Large intestine (tissue), 3 donors: ENCODE data around the gene RIMKLB. TPM values are rescaled to one million over a fixed set of nuclear protein-coding genes. Genes with fewer than 3 reads are reported as not detected.
A peak's percentile ranks its signal among the peaks of the same experiment; 100 is the strongest.
"Not testable (repeated sequence)": the region's sequence is repeated elsewhere in the genome, so short reads cannot be mapped to it uniquely, and the experiment has no call there.

Experiments used
- DNase-seq, 2 donors: peaks; one replicate each; pipeline versions ENCODE4 v3.0.0 to v3.0.0-alpha.2; 2013
- H3K27ac ChIP-seq: one replicate; pipeline ENCODE4 v1.5.1; 2013; ENCODE audit warnings: low read length
- H3K27me3 ChIP-seq: 2 replicates; pipeline ENCODE4 v1.6.1; 2013; ENCODE audit warnings: low read length; ENCODE audit not compliant: control insufficient read depth, insufficient read depth
- H3K36me3 ChIP-seq: 2 replicates; pipeline ENCODE4 v1.6.1; 2013; ENCODE audit warnings: low read length; ENCODE audit not compliant: control insufficient read depth, insufficient read depth
- H3K4me1 ChIP-seq: one replicate; pipeline ENCODE4 v1.6.1; 2013; ENCODE audit warnings: low read length; ENCODE audit not compliant: control insufficient read depth, insufficient read depth
- H3K4me3 ChIP-seq: one replicate; pipeline ENCODE4 v1.5.1; 2013; ENCODE audit warnings: low read length
- H3K9me3 ChIP-seq: one replicate; pipeline ENCODE4 v1.6.1; 2013; ENCODE audit warnings: mild to moderate bottlenecking, low read depth, low read length, moderate library complexity; ENCODE audit not compliant: control insufficient read depth
- WGBS: methylation state at CpG from one replicate; pipeline ENCODE4 v1.1.5; 2013; ENCODE audit warnings: low lambda C conversion rate; ENCODE audit not compliant: insufficient coverage; 5-methylcytosine and 5-hydroxymethylcytosine counted together
- polyA plus RNA-seq: library from polyadenylated mRNA; unstranded; fragments of 120-200 nt; gene quantifications from one replicate; pipeline ENCODE4 v1.2.1, GENCODE V29; 2013

The RIMKLB gene
- polyA plus RNA-seq, 1 donor, result 65.2 TPM

GRCh38 chr12:8766121-8766520 is 68.3 kb downstream of the RIMKLB start:
- not testable (repeated sequence) for DNase-seq, H3K4me1 ChIP-seq, H3K27ac ChIP-seq, H3K27me3 ChIP-seq, H3K4me3 ChIP-seq, H3K36me3 ChIP-seq, H3K9me3 ChIP-seq
- no CpG with 5 or more reads among the region's 8 CpGs for WGBS

GRCh38 chr12:8770499-8770898 is 72.7 kb downstream of the RIMKLB start:
- peaks cover 4% of the 10 kb centered on the region for H3K4me1 ChIP-seq
- no peak overlapping the region for H3K27ac ChIP-seq
- H3K36me3 ChIP-seq, result peaks cover 8% of the 10 kb centered on the region
- no peak for DNase-seq
- 100% methylated on average over 1 of the region's 2 CpGs for WGBS
- H3K4me3 ChIP-seq, result no peak overlapping the region
- H3K9me3 ChIP-seq, result no peaks in the 10 kb centered on the region
- H3K27me3 ChIP-seq, result no peaks in the 10 kb centered on the region

GRCh38 chr12:8771072-8771471 is 73.3 kb downstream of the RIMKLB start:
- no peaks in the 10 kb centered on the region for H3K27me3 ChIP-seq
- H3K27ac ChIP-seq, result no peak overlapping the region
- peaks cover 8% of the 10 kb centered on the region for H3K36me3 ChIP-seq
- H3K9me3 ChIP-seq, result no peaks in the 10 kb centered on the region
- no peak overlapping the region for H3K4me3 ChIP-seq
- peak; percentile 20 to 35 for DNase-seq
- WGBS, result no CpG with 5 or more reads among the region's 1 CpG
- H3K4me1 ChIP-seq, result peaks cover 4% of the 10 kb centered on the region

GRCh38 chr12:8773461-8773860 is 75.7 kb downstream of the RIMKLB start:
- H3K36me3 ChIP-seq, result peaks cover 8% of the 10 kb centered on the region
- no CpG with 5 or more reads among the region's 10 CpGs for WGBS
- no peaks in the 10 kb centered on the region for H3K9me3 ChIP-seq
- H3K4me1 ChIP-seq, result no peaks in the 10 kb centered on the region
- H3K27ac ChIP-seq, result no peak overlapping the region
- H3K4me3 ChIP-seq, result no peak overlapping the region
- no peak for DNase-seq
- H3K27me3 ChIP-seq, result no peaks in the 10 kb centered on the region

- Histone ChIP-seq H3K36me3 (peaks cover 6% of the 10 kb centered on the region), H3K4me1 (no peaks in the 10 kb centered on the region), H3K4me3 (no peak overlapping the region), H3K27me3 (no peaks in the 10 kb centered on the region), H3K27ac (no peak overlapping the region), H3K9me3 (no peaks in the 10 kb centered on the region)
- no CpG with 5 or more reads among the region's 4 CpGs for WGBS
- no peak for DNase-seq
Measured at GRCh38 chr12:8779281-8779680, 81.5 kb downstream of the RIMKLB start.

GRCh38 chr12:8779862-8780261 is 82.1 kb downstream of the RIMKLB start:
- no peak for DNase-seq
- no peaks in the 10 kb centered on the region for H3K9me3 ChIP-seq
- H3K36me3 ChIP-seq, result peaks cover 6% of the 10 kb centered on the region
- WGBS, result 92% methylated on average over 2 of the region's 2 CpGs
- H3K4me1 ChIP-seq, result no peaks in the 10 kb centered on the region
- no peak overlapping the region for H3K4me3 ChIP-seq
- no peaks in the 10 kb centered on the region for H3K27me3 ChIP-seq
- no peak overlapping the region for H3K27ac ChIP-seq

GRCh38 chr12:8780389-8780788 is 82.6 kb downstream of the RIMKLB start:
- no peak overlapping the region for H3K4me3 ChIP-seq
- no peak overlapping the region for H3K27ac ChIP-seq
- no peaks in the 10 kb centered on the region for H3K4me1 ChIP-seq
- peaks cover 6% of the 10 kb centered on the region for H3K36me3 ChIP-seq
- no peaks in the 10 kb centered on the region for H3K27me3 ChIP-seq
- WGBS, result no CpG with 5 or more reads among the region's 1 CpG
- no peak for DNase-seq
- H3K9me3 ChIP-seq, result no peaks in the 10 kb centered on the region

- no peaks in the 10 kb centered on the region for H3K9me3 ChIP-seq
- WGBS, result 100% methylated on average over 1 of the region's 2 CpGs
- H3K27ac ChIP-seq, result no peak overlapping the region
- H3K36me3 ChIP-seq, result peaks cover 6% of the 10 kb centered on the region
- no peaks in the 10 kb centered on the region for H3K27me3 ChIP-seq
- H3K4me3 ChIP-seq, result no peak overlapping the region
- H3K4me1 ChIP-seq, result no peaks in the 10 kb centered on the region
- no peak for DNase-seq
Measured at GRCh38 chr12:8781381-8782127, 83.8 kb downstream of the RIMKLB start.

GRCh38 chr12:8784290-8784888 is 86.6 kb downstream of the RIMKLB start:
- Histone ChIP-seq H3K4me1 (no peaks in the 10 kb centered on the region), H3K27me3 (no peaks in the 10 kb centered on the region), H3K27ac (no peak overlapping the region), H3K36me3 (peaks cover 6% of the 10 kb centered on the region), H3K4me3 (no peak overlapping the region), H3K9me3 (peaks cover 2% of the 10 kb centered on the region)
- no peak for DNase-seq

- Histone ChIP-seq H3K27me3 (no peaks in the 10 kb centered on the region), H3K27ac (no peak overlapping the region), H3K4me3 (no peak overlapping the region), H3K9me3 (peaks cover 2% of the 10 kb centered on the region), H3K4me1 (no peaks in the 10 kb centered on the region), H3K36me3 (peaks cover 6% of the 10 kb centered on the region)
- WGBS, result no CpG with 5 or more reads among the region's 4 CpGs
- DNase-seq, result no peak
Measured at GRCh38 chr12:8785499-8785898, 87.7 kb downstream of the RIMKLB start.

GRCh38 chr12:8787206-8787605 is 89.4 kb downstream of the RIMKLB start:
- not testable (repeated sequence) for H3K27ac ChIP-seq, H3K36me3 ChIP-seq, H3K27me3 ChIP-seq, H3K4me1 ChIP-seq, H3K4me3 ChIP-seq, DNase-seq, H3K9me3 ChIP-seq
- WGBS, result no CpG with 5 or more reads among the region's 28 CpGs
